Epithelial cell of umbilical artery (primary cell): ENCODE measurements around the gene MARVELD2. TPM values are rescaled to one million over a fixed set of nuclear protein-coding genes. Genes with fewer than 3 reads are reported as not detected.

Experiments used
- total RNA-seq: library from RNA; depleted of rRNA; stranded (reverse); fragments of >200 nt; gene quantifications from 2 replicates; pipeline ENCODE4 v1.2.3, GENCODE V29; 2014

Gene MARVELD2, protein sequence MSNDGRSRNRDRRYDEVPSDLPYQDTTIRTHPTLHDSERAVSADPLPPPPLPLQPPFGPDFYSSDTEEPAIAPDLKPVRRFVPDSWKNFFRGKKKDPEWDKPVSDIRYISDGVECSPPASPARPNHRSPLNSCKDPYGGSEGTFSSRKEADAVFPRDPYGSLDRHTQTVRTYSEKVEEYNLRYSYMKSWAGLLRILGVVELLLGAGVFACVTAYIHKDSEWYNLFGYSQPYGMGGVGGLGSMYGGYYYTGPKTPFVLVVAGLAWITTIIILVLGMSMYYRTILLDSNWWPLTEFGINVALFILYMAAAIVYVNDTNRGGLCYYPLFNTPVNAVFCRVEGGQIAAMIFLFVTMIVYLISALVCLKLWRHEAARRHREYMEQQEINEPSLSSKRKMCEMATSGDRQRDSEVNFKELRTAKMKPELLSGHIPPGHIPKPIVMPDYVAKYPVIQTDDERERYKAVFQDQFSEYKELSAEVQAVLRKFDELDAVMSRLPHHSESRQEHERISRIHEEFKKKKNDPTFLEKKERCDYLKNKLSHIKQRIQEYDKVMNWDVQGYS
- total RNA-seq, result 2.9 and 4.0 TPM in 2 replicates

DNA sequence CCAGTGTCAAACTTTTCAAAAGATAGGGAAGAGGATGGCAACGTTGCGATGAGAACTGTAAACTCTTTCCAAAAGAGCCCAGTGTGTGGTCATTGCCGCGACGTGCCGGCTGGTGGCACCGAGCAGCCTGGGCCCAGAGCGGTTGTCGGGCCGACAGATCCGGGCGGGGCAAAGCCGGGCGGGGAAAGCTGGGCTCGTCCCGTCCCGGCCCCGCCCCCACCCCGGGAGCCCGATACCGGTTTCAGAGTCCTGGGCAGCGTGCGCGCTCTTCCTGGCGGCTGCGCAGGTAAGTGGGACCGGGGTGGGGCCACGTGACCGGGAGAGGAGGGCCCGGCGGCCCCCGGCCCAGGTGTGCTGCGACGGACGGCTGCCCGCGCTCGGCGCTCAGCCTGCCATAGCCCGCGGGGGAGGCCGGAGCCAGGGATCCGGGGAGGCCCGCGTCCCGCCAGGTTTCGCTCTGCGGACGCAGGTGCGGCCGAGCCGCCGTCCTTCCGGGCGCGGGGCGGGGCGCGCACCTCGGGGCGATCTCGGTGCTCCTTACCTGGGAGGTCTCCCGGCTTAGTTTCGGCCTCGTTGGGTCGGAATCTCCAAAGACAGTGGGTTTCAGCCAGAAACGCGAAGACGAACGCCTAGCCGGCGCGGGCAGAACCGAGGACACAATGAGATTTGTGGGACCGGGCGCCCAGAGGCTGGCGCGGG is at the start of gene MARVELD2:
Gene MARVELD2, plus strand, starts transcription at position 232 of the 699 bp plus-strand sequence. CDS start 4,270 bp downstream, outside the sequence.

DNA sequence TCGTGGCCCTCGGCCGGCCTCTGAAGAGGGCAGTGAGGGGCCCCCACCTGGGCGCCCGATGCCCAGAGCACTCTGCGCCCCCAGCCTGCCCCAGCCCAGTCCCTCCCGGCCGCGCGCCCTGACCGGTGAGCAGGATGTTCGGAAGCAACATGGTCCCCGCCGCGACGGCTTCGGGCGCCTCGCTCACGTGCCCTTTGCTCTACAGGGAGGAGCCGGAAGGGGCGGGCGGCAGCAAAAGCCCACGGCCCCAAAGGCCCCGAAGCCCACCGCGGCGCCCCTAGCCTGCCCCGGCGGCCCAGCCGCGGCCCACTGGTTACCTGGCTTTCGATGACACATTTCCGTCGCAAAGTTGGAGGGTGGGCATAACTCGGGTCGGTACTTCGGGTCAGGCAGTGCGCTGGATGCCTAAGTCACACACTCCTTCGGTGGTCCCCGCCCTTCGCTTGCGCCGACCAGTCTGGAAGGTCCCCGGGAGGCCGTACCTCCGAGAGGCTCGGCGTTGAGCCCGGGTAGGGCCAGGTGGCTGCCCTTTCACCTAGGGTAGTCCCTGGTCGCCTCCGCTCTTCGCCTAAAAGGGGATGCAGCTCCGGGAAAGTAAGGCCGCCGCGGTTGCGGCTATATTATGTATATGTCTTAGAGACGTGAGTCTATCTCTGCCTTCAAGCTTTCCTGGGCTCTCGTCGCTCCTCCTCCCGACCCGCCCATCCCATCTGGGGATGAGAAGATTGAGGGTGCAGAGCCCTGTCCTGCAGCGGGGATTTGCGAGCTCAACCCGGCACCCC is 45.4 kb upstream of the MARVELD2 start, which contains the start of the genes AK6, RAD17 and TAF9:
Gene AK6, minus strand, starts transcription at position 181 of the 782 bp plus-strand sequence. Its CDS starts 30 bp downstream, at position 151.
Gene RAD17, plus strand, starts transcription at position 479 of the 782 bp plus-strand sequence. CDS start 2,391 bp downstream, outside the sequence.
Gene TAF9, minus strand, starts transcription at position 181 of the 782 bp plus-strand sequence. CDS start 3,783 bp downstream, outside the sequence.

DNA sequence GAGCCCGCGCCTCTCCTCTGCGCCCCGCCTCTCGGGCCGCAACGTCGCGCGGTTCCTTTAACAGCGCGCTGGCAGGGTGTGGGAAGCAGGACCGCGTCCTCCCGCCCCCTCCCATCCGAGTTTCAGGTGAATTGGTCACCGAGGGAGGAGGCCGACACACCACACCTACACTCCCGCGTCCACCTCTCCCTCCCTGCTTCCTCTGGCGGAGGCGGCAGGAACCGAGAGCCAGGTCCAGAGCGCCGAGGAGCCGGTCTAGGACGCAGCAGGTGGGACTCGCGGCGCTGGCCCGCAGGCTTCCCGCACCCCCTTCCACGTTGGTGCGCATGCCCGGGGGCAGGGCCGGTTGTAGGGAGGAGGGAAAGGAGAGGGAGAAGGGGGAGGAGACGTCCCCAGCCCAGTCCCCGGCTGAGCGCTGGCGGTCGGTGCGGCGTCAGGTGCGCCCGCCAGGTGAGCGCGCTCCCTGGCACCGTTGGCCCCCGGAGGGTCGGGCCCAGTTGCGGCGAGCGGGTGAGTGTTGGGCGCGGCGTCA is 77.5 kb downstream of the MARVELD2 start, which contains the start of gene OCLN:
Gene OCLN, plus strand, starts transcription at position 400 of the 532 bp plus-strand sequence. CDS start 11,455 bp downstream, outside the sequence.

Other genes with a start within 250 kb of the MARVELD2 start
- 232 and 364 TPM in 2 replicates for gene CCNB1, start 248.0 kb upstream of the MARVELD2 start, total RNA-seq
- gene CENPH, start 225.5 kb upstream of the MARVELD2 start, total RNA-seq, result 11.6 and 17.9 TPM in 2 replicates
- 64.3 and 65.3 TPM in 2 replicates for gene CDK7, start 180.2 kb upstream of the MARVELD2 start, total RNA-seq
- gene CCDC125, start 82.3 kb upstream of the MARVELD2 start, total RNA-seq, result 3.9 and 5.8 TPM in 2 replicates
- 31.6 and 33.1 TPM in 2 replicates for gene AK6, start 45.6 kb upstream of the MARVELD2 start, total RNA-seq
- gene TAF9, start 45.6 kb upstream of the MARVELD2 start, total RNA-seq, result 80.9 and 127 TPM in 2 replicates
- 13.0 and 17.6 TPM in 2 replicates for gene RAD17, start 45.3 kb upstream of the MARVELD2 start, total RNA-seq
- 12.3 and 29.0 TPM in 2 replicates for gene OCLN, start 77.7 kb downstream of the MARVELD2 start, total RNA-seq
- 32.5 and 50.6 TPM in 2 replicates for gene GTF2H2C, start 145.1 kb downstream of the MARVELD2 start, total RNA-seq